HepG2 (cell line): ENCODE measurements around the gene LPIN3. TPM values are rescaled to one million over a fixed set of nuclear protein-coding genes. Genes with fewer than 3 reads are reported as not detected.
A peak's percentile ranks its signal among the peaks of the same experiment; 100 is the strongest.

ENCODE experiments used
- ARID4A ChIP-seq: sonication (generic); formaldehyde crosslinking; IDR thresholded peaks from 2 replicates; pipeline ENCODE4 v1.5.0; 2020; ENCODE audit warnings: mild to moderate bottlenecking, missing genetic modification reagents, borderline replicate concordance
- FOXK2 ChIP-seq: fragments of 450-650 bp; IDR thresholded peaks from 2 replicates; pipeline ENCODE4 v1.6.1; 2016
- HES4 ChIP-seq: sonication (generic); formaldehyde crosslinking; IDR thresholded peaks from 2 replicates; pipeline ENCODE4 v1.9.0; 2021; ENCODE audit warnings: mild to moderate bottlenecking, missing genetic modification reagents, borderline replicate concordance
- HNRNPL ChIP-seq: fragments of 200-400 bp; formaldehyde crosslinking; IDR thresholded peaks from 2 replicates; pipeline ENCODE4 v1.6.1; 2017; ENCODE audit warnings: mild to moderate bottlenecking, low read depth, low read length
- KDM5A ChIP-seq: fragments of 200-600 bp; sonication (generic); IDR thresholded peaks from 2 replicates; pipeline ENCODE4 v1.7.0; 2018; ENCODE audit warnings: antibody characterized with exemption, mild to moderate bottlenecking, low read length, borderline replicate concordance
- NCOR1 ChIP-seq: fragments of 200-600 bp; sonication (generic); IDR thresholded peaks from 2 replicates; pipeline ENCODE4 v1.7.0; 2017; ENCODE audit warnings: antibody characterized with exemption, low read length, borderline replicate concordance
- RAD21 ChIP-seq: fragments of 450-650 bp; formaldehyde crosslinking; IDR thresholded peaks from 2 replicates; pipeline ENCODE4 v1.5.0; 2020; ENCODE audit warnings: mild to moderate bottlenecking
- SP4 ChIP-seq: sonication (generic); formaldehyde crosslinking; IDR thresholded peaks from 2 replicates; pipeline ENCODE4 v1.8.1; 2023; ENCODE audit warnings: mild to moderate bottlenecking, missing genetic modification reagents
- TEAD2 ChIP-seq: sonication (generic); formaldehyde crosslinking; IDR thresholded peaks from 2 replicates; pipeline ENCODE4 v1.9.0; 2021; ENCODE audit warnings: missing genetic modification reagents
- YEATS4 ChIP-seq: sonication (generic); formaldehyde crosslinking; IDR thresholded peaks from 2 replicates; pipeline ENCODE4 v1.4.0; 2020; ENCODE audit warnings: missing genetic modification reagents, borderline replicate concordance
- ZNF142 ChIP-seq: sonication (generic); formaldehyde crosslinking; IDR thresholded peaks from 2 replicates; pipeline ENCODE4 v1.4.0; 2020; ENCODE audit warnings: missing genetic modification reagents
- ZNF329 ChIP-seq: sonication (generic); formaldehyde crosslinking; IDR thresholded peaks from 2 replicates; pipeline ENCODE4 v1.9.0; 2021; ENCODE audit warnings: low read depth, mild to moderate bottlenecking, missing genetic modification reagents
- ZNF362 ChIP-seq: sonication (generic); formaldehyde crosslinking; IDR thresholded peaks from 2 replicates; pipeline ENCODE4 v1.4.0; 2020; ENCODE audit warnings: missing genetic modification reagents, mild to moderate bottlenecking, borderline replicate concordance
- ZNF503 ChIP-seq: sonication (generic); formaldehyde crosslinking; IDR thresholded peaks from 2 replicates; pipeline ENCODE4 v1.4.0; 2020; ENCODE audit warnings: missing genetic modification reagents
- ZNF788 ChIP-seq: sonication (generic); formaldehyde crosslinking; IDR thresholded peaks from 2 replicates; pipeline ENCODE4 v1.5.0; 2020; ENCODE audit warnings: mild to moderate bottlenecking, missing genetic modification reagents, borderline replicate concordance
- polyA plus RNA-seq, 8 experiments: library from polyadenylated mRNA; depleted of rRNA in 3 of 8; stranded (reverse) in 7 of 8; unstranded in 1 of 8; fragments of >200 nt; fragmentation: Illumina TruSeq in 4 of 8; extraction: Trizol in 4 of 8; gene quantifications; 2 replicates each; pipeline versions ENCODE4 v1.2.1 to v1.2.3, GENCODE V29; 2011 to 2016; ENCODE audit warnings: low read depth in 4 of 8, missing spikeins in 1 of 8, mixed read lengths in 1 of 8; ENCODE audit not compliant: insufficient read depth in 1 of 8
- total RNA-seq, 5 experiments: library from RNA; depleted of rRNA; stranded (reverse); fragments of >200 nt; fragmentation: Illumina TruSeq; extraction: Trizol; gene quantifications; 2 replicates each; pipeline ENCODE4 v1.2.3, GENCODE V29; 2016; ENCODE audit warnings: low read depth in 1 of 5

The LPIN3 gene
- total and polyA plus RNA-seq, 2 of the 13 experiments (the other 11 are each of a cell fraction or from before 2014, with no cell fraction given) = 14.2 to 28.6 TPM

GRCh38 chr20:41365777-41366545, 25.3 kb downstream of the LPIN3 start (continued):
- no peak for TF ChIP-seq ZNF503 (CRISPR knock-in tag)
- TF ChIP-seq RAD21 (CRISPR knock-in tag) = no peak
- TF ChIP-seq ZNF329 (CRISPR knock-in tag) = no peak
- TF ChIP-seq ZNF362 (CRISPR knock-in tag) = no peak
- no peak for TF ChIP-seq KDM5A
- TF ChIP-seq ZNF788 = no peak
- 0 out of 2 replicates have a peak, but pooled peaks have one; percentile 48 for TF ChIP-seq HNRNPL
- no peak for TF ChIP-seq NCOR1
- 0 out of 2 replicates have a peak, but pooled peaks have one; percentile 38 for TF ChIP-seq YEATS4 (CRISPR knock-in tag)
- TF ChIP-seq FOXK2 = no peak
- 0 out of 2 replicates have a peak, but pooled peaks have one; percentile 40 for TF ChIP-seq HES4 (CRISPR knock-in tag)
- TF ChIP-seq ARID4A = no peak
- no peak for TF ChIP-seq SP4
- no peak for TF ChIP-seq TEAD2
- TF ChIP-seq ZNF142 (CRISPR knock-in tag) = peak; percentile 99
